Measurements from ENCODE around the gene ACY1. TPM values are rescaled to one million over a fixed set of nuclear protein-coding genes. Genes with fewer than 3 reads are reported as not detected.

Gene ACY1
- total and polyA plus RNA-seq, 2 of the 13 experiments (the other 11 are each of a cell fraction or from before 2014, with no cell fraction given), result 113 to 162 TPM

DNA sequence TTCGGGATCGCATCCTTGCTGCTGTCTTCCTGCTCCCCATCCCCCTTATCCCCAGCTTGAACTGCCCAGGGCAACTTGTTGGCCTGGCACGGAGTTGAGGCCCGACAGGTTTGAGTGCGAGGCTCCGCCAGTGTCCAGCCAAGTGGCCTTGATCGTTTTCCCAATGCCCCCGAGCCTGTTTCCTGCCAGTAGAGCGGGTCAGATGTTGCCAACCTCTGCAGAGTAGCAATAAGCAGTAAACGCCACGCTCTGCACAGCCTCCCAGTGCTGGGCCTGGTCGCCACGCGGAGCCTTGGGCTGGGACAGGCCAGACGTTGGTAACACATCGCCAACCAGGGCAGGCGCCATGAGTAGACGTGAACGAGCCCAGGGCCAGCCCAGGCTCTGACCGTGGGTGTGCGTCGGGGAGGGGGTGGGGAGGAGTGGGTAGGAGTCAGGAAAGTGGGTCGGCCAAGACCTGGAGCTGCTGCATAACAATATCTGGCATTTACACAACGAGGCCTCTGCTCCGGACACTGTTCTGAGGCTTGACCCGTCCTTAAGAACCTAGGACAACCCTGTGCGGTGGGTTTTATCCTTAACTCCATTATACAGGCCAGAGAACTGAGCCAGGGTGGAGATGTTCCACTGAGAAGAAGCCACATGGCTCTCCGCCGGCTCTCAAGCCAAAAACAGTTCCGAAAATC, 8.9 kb upstream of the ACY1 start (continued):
- TF ChIP-seq, protein P1, sequence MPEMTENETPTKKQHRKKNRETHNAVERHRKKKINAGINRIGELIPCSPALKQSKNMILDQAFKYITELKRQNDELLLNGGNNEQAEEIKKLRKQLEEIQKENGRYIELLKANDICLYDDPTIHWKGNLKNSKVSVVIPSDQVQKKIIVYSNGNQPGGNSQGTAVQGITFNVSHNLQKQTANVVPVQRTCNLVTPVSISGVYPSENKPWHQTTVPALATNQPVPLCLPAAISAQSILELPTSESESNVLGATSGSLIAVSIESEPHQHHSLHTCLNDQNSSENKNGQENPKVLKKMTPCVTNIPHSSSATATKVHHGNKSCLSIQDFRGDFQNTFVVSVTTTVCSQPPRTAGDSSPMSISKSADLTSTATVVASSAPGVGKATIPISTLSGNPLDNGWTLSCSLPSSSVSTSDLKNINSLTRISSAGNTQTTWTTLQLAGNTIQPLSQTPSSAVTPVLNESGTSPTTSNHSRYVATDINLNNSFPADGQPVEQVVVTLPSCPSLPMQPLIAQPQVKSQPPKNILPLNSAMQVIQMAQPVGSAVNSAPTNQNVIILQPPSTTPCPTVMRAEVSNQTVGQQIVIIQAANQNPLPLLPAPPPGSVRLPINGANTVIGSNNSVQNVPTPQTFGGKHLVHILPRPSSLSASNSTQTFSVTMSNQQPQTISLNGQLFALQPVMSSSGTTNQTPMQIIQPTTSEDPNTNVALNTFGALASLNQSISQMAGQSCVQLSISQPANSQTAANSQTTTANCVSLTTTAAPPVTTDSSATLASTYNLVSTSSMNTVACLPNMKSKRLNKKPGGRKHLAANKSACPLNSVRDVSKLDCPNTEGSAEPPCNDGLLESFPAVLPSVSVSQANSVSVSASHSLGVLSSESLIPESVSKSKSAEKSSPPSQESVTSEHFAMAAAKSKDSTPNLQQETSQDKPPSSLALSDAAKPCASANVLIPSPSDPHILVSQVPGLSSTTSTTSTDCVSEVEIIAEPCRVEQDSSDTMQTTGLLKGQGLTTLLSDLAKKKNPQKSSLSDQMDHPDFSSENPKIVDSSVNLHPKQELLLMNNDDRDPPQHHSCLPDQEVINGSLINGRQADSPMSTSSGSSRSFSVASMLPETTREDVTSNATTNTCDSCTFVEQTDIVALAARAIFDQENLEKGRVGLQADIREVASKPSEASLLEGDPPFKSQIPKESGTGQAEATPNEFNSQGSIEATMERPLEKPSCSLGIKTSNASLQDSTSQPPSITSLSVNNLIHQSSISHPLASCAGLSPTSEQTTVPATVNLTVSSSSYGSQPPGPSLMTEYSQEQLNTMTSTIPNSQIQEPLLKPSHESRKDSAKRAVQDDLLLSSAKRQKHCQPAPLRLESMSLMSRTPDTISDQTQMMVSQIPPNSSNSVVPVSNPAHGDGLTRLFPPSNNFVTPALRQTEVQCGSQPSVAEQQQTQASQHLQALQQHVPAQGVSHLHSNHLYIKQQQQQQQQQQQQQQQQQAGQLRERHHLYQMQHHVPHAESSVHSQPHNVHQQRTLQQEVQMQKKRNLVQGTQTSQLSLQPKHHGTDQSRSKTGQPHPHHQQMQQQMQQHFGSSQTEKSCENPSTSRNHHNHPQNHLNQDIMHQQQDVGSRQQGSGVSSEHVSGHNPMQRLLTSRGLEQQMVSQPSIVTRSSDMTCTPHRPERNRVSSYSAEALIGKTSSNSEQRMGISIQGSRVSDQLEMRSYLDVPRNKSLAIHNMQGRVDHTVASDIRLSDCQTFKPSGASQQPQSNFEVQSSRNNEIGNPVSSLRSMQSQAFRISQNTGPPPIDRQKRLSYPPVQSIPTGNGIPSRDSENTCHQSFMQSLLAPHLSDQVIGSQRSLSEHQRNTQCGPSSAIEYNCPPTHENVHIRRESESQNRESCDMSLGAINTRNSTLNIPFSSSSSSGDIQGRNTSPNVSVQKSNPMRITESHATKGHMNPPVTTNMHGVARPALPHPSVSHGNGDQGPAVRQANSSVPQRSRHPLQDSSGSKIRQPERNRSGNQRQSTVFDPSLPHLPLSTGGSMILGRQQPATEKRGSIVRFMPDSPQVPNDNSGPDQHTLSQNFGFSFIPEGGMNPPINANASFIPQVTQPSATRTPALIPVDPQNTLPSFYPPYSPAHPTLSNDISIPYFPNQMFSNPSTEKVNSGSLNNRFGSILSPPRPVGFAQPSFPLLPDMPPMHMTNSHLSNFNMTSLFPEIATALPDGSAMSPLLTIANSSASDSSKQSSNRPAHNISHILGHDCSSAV (CRISPR knock-in tag; IDR thresholded peaks at IDR 0.05; ENCODE audit: borderline replicate concordance), result 0 out of 2 replicates have a peak, but pooled peaks have one; percentile 12
- TF ChIP-seq, protein P2, sequence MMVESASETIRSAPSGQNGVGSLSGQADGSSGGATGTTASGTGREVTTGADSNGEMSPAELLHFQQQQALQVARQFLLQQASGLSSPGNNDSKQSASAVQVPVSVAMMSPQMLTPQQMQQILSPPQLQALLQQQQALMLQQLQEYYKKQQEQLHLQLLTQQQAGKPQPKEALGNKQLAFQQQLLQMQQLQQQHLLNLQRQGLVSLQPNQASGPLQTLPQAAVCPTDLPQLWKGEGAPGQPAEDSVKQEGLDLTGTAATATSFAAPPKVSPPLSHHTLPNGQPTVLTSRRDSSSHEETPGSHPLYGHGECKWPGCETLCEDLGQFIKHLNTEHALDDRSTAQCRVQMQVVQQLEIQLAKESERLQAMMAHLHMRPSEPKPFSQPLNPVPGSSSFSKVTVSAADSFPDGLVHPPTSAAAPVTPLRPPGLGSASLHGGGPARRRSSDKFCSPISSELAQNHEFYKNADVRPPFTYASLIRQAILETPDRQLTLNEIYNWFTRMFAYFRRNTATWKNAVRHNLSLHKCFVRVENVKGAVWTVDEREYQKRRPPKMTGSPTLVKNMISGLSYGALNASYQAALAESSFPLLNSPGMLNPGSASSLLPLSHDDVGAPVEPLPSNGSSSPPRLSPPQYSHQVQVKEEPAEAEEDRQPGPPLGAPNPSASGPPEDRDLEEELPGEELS (CRISPR knock-in tag; IDR thresholded peaks at IDR 0.05), result 0 out of 2 replicates have a peak, but pooled peaks have one; percentile 4
- no peak; the same call in 1 of the 2 replicates for TF ChIP-seq CENPT (CRISPR knock-in tag; IDR thresholded peaks at IDR 0.05; ENCODE audit: low read depth)
- 0 out of 2 replicates have a peak, but pooled peaks have one; percentile 19 for TF ChIP-seq GPN1 (CRISPR knock-in tag; IDR thresholded peaks at IDR 0.05; ENCODE audit: borderline replicate concordance)
- TF ChIP-seq, protein P3, sequence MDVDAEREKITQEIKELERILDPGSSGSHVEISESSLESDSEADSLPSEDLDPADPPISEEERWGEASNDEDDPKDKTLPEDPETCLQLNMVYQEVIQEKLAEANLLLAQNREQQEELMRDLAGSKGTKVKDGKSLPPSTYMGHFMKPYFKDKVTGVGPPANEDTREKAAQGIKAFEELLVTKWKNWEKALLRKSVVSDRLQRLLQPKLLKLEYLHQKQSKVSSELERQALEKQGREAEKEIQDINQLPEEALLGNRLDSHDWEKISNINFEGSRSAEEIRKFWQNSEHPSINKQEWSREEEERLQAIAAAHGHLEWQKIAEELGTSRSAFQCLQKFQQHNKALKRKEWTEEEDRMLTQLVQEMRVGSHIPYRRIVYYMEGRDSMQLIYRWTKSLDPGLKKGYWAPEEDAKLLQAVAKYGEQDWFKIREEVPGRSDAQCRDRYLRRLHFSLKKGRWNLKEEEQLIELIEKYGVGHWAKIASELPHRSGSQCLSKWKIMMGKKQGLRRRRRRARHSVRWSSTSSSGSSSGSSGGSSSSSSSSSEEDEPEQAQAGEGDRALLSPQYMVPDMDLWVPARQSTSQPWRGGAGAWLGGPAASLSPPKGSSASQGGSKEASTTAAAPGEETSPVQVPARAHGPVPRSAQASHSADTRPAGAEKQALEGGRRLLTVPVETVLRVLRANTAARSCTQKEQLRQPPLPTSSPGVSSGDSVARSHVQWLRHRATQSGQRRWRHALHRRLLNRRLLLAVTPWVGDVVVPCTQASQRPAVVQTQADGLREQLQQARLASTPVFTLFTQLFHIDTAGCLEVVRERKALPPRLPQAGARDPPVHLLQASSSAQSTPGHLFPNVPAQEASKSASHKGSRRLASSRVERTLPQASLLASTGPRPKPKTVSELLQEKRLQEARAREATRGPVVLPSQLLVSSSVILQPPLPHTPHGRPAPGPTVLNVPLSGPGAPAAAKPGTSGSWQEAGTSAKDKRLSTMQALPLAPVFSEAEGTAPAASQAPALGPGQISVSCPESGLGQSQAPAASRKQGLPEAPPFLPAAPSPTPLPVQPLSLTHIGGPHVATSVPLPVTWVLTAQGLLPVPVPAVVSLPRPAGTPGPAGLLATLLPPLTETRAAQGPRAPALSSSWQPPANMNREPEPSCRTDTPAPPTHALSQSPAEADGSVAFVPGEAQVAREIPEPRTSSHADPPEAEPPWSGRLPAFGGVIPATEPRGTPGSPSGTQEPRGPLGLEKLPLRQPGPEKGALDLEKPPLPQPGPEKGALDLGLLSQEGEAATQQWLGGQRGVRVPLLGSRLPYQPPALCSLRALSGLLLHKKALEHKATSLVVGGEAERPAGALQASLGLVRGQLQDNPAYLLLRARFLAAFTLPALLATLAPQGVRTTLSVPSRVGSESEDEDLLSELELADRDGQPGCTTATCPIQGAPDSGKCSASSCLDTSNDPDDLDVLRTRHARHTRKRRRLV (CRISPR knock-in tag; IDR thresholded peaks at IDR 0.05), result no peak
- TF ChIP-seq FOXC1 (CRISPR knock-in tag; IDR thresholded peaks at IDR 0.05; ENCODE audit: borderline replicate concordance), result peak; percentile 4; the same call in 1 of the 2 replicates
- no peak; the same call in 1 of the 2 replicates for TF ChIP-seq MTF2 (CRISPR knock-in tag; IDR thresholded peaks at IDR 0.05; ENCODE audit: borderline replicate concordance)
- TF ChIP-seq, protein P4, sequence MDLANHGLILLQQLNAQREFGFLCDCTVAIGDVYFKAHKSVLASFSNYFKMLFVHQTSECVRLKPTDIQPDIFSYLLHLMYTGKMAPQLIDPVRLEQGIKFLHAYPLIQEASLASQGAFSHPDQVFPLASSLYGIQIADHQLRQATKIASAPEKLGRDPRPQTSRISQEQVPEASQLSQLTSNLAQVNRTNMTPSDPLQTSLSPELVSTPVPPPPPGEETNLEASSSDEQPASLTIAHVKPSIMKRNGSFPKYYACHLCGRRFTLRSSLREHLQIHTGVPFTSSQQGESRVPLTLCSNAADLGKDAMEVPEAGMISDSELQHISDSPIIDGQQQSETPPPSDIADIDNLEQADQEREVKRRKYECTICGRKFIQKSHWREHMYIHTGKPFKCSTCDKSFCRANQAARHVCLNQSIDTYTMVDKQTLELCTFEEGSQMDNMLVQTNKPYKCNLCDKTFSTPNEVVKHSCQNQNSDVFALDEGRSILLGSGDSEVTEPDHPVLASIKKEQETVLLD (CRISPR knock-in tag; IDR thresholded peaks at IDR 0.05; ENCODE audit: low read depth), result 0 out of 2 replicates have a peak, but pooled peaks have one; percentile 4
- TF ChIP-seq NRL (CRISPR knock-in tag; IDR thresholded peaks at IDR 0.05; ENCODE audit: borderline replicate concordance), result peak; percentile 52

Data from HepG2 (cell line).